H1 (cell line): ENCODE results near the gene DNAJB6. TPM values are rescaled to one million over a fixed set of nuclear protein-coding genes. Genes with fewer than 3 reads are reported as not detected.

Experiments
- ASH2L ChIP-seq: fragments of 200-600, 300-600 bp; sonication (generic); IDR thresholded peaks from one replicate; pipeline ENCODE4 v1.7.1; 2017; ENCODE audit warnings: low read length
- CEBPB ChIP-seq: IDR thresholded peaks from 2 replicates; pipeline ENCODE4 v1.6.1; 2012; ENCODE audit warnings: low read depth, low read length
- CREB1 ChIP-seq: IDR thresholded peaks from 2 replicates; pipeline ENCODE4 v1.6.1; 2012; ENCODE audit warnings: inconsistent platforms
- CTCF ChIP-seq, 3 experiments: IDR thresholded peaks; 1 replicate in 2 of 3; 2 replicates in 1 of 3; pipeline versions ENCODE4 v1.5.1 to v1.6.1; 2011; ENCODE audit warnings: low read length in 3 of 3, mild to moderate bottlenecking in 3 of 3, inconsistent platforms in 2 of 3, low read depth in 1 of 3, moderate library complexity in 1 of 3; ENCODE audit not compliant: insufficient read depth in 1 of 3; ENCODE audit errors: control extremely low read depth in 1 of 3
- EGR1 ChIP-seq: IDR thresholded peaks from 2 replicates; pipeline ENCODE4 v1.6.1; 2011; ENCODE audit warnings: low read depth, low read length, borderline replicate concordance
- GABPA ChIP-seq: IDR thresholded peaks from 2 replicates; pipeline ENCODE4 v1.6.1; 2011; ENCODE audit warnings: mild to moderate bottlenecking, low read length, moderate library complexity, borderline replicate concordance; ENCODE audit not compliant: insufficient read depth
- GTF2F1 ChIP-seq: IDR thresholded peaks from 2 replicates; pipeline ENCODE4 v1.6.1; 2012; ENCODE audit warnings: low read depth, low read length, improper control_type of control experiment, borderline replicate concordance
- KDM1A ChIP-seq: fragments of 200-600, 300-600 bp; sonication (generic); IDR thresholded peaks from 2 replicates; pipeline ENCODE4 v1.7.1; 2016; ENCODE audit warnings: mild to moderate bottlenecking, low read length, borderline replicate concordance
- KDM4A ChIP-seq: IDR thresholded peaks from one replicate; pipeline ENCODE4 v1.7.1; 2012; ENCODE audit warnings: low read depth, mild to moderate bottlenecking, moderate library complexity, low read length, inconsistent platforms; ENCODE audit not compliant: severe bottlenecking
- NRF1 ChIP-seq: IDR thresholded peaks from 2 replicates; pipeline ENCODE4 v1.6.1; 2011; ENCODE audit warnings: mild to moderate bottlenecking, low read depth, low read length, improper control_type of control experiment
- PHF8 ChIP-seq: fragments of 200-600 bp; sonication (generic); conservative IDR thresholded peaks from 2 replicates; pipeline ENCODE4 v1.7.1; 2012; ENCODE audit warnings: low read depth, mild to moderate bottlenecking, inconsistent platforms, low read length, moderate library complexity
- POLR2AphosphoS5 ChIP-seq: IDR thresholded peaks from 2 replicates; pipeline ENCODE4 v1.6.1; 2011; ENCODE audit warnings: low read depth, low read length
- RBBP5 ChIP-seq: IDR thresholded peaks from 2 replicates; pipeline ENCODE4 v1.7.1; 2012; ENCODE audit warnings: low read depth, mild to moderate bottlenecking, inconsistent platforms, low read length, moderate library complexity, borderline replicate concordance
- RFX5 ChIP-seq: IDR thresholded peaks from 2 replicates; pipeline ENCODE4 v1.6.1; 2011; ENCODE audit warnings: low read depth, low read length, improper control_type of control experiment, borderline replicate concordance
- SIN3A ChIP-seq, 2 experiments: IDR thresholded peaks in 1 of 2; conservative IDR thresholded peaks in 1 of 2; 2 replicates each; pipeline ENCODE4 v1.6.1; 2011 to 2012; ENCODE audit warnings: low read length in 2 of 2, improper control_type of control experiment in 1 of 2, low read depth in 1 of 2, mild to moderate bottlenecking in 1 of 2
- TBP ChIP-seq: IDR thresholded peaks from 2 replicates; pipeline ENCODE4 v1.6.1; 2011; ENCODE audit warnings: low read depth, low read length, improper control_type of control experiment
- TCF12 ChIP-seq: IDR thresholded peaks from 2 replicates; pipeline ENCODE4 v1.6.1; 2011; ENCODE audit warnings: low read depth, mild to moderate bottlenecking, low read length
- polyA plus RNA-seq, 7 experiments: library from polyadenylated mRNA; depleted of rRNA in 3 of 7; stranded (reverse) in 5 of 7; unstranded in 2 of 7; fragments of >200 nt in 5 of 7; fragments of 200-250 nt in 2 of 7; gene quantifications; 1 replicate in 5 of 7; 2 replicates in 1 of 7; 4 replicates in 1 of 7; pipeline versions ENCODE4 v1.2.1 to v1.2.3, GENCODE V29; 2011 to 2013; ENCODE audit warnings: missing spikeins in 2 of 7, mixed read lengths in 2 of 7
- total RNA-seq: library from RNA; stranded (reverse); fragmentation: NEBNext Ultra II Directional; extraction: Animal tissue kit (Norgen Biotek cat#: 25700); gene quantifications from 2 replicates; pipeline ENCODE4 v1.2.1, GENCODE V29; 2021
- TF ChIP-seq, protein P1 (sequence below): IDR thresholded peaks from 2 replicates; pipeline ENCODE4 v1.6.1; 2011; ENCODE audit warnings: low read depth, mild to moderate bottlenecking, low read length; ENCODE audit not compliant: insufficient read depth
- TF ChIP-seq, protein P2 (sequence below): IDR thresholded peaks from 2 replicates; pipeline ENCODE4 v1.6.1; 2012; ENCODE audit warnings: inconsistent platforms

The DNAJB6 gene
- total and polyA plus RNA-seq, 2 of the 8 experiments (the other 6 are each of a cell fraction or from before 2014, with no cell fraction given) = 166 to 295 TPM

GRCh38 chr7:157336383-157337315 is at the start of gene DNAJB6 (continued):
- TF ChIP-seq, protein P1, sequence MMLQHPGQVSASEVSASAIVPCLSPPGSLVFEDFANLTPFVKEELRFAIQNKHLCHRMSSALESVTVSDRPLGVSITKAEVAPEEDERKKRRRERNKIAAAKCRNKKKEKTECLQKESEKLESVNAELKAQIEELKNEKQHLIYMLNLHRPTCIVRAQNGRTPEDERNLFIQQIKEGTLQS = no peak
- peak; percentile 55 for TF ChIP-seq KDM4A
- no peak for TF ChIP-seq GTF2F1
- TF ChIP-seq POLR2AphosphoS5 = peak; percentile 78
- no peak for TF ChIP-seq TCF12
- peak; percentile 72 for TF ChIP-seq TBP
- no peak for TF ChIP-seq EGR1
- TF ChIP-seq GABPA = peak; percentile 88; the same call in 1 of the 2 replicates
- TF ChIP-seq ASH2L = peak; percentile 93
- TF ChIP-seq KDM1A = no peak
- TF ChIP-seq CEBPB = no peak
- TF ChIP-seq, protein P2, sequence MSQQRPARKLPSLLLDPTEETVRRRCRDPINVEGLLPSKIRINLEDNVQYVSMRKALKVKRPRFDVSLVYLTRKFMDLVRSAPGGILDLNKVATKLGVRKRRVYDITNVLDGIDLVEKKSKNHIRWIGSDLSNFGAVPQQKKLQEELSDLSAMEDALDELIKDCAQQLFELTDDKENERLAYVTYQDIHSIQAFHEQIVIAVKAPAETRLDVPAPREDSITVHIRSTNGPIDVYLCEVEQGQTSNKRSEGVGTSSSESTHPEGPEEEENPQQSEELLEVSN = peak; percentile 34; the same call in 1 of the 2 replicates
- TF ChIP-seq SIN3A (conservative IDR thresholded peaks at IDR 0.05 in 1 of 2, IDR thresholded peaks at IDR 0.05 in 1 of 2; ENCODE audit: low read depth in 1 of 2, low read length in 2 of 2) = peak in 1 of 2 experiments; percentile 44; a peak in 1 of 4 replicates
- TF ChIP-seq CREB1 = peak; percentile 90
- peak; percentile 76 for TF ChIP-seq PHF8
- TF ChIP-seq RFX5 = no peak
- TF ChIP-seq RBBP5 = 0 out of 2 replicates have a peak, but pooled peaks have one; percentile 39
- TF ChIP-seq CTCF (IDR thresholded peaks at IDR 0.05; ENCODE audit: control extremely low read depth in 1 of 3, insufficient read depth in 1 of 3, low read depth in 1 of 3, low read length in 3 of 3) = no peak
- peak; percentile 69 for TF ChIP-seq NRF1
